BJ (cell line): Measurements from ENCODE around the gene DLK1. TPM values are rescaled to one million over a fixed set of nuclear protein-coding genes. Genes with fewer than 3 reads are reported as not detected.

Experiments
- CTCF ChIA-PET: fragments of 350-600 bp; formaldehyde crosslinking; extraction: SDS; loops from one replicate; lab custom pipeline; 2021; ENCODE audit warnings: antibody characterized with exemption, inconsistent platforms; lab: Yijun Ruan, JAX
- POLR2A ChIA-PET: fragments of 300-600 bp; sonication (Branson Sonifier 250); formaldehyde crosslinking; extraction: SDS; loops from one replicate; lab custom pipeline; 2021; ENCODE audit warnings: antibody characterized with exemption; lab: Charles Lee
- DNase-seq: peaks from one replicate; pipeline ENCODE4 v3.0.0-alpha.2; 2011; ENCODE audit warnings: low read depth
- H3K27me3 ChIP-seq: 2 replicates; pipeline ENCODE4 v1.6.0; 2011; ENCODE audit warnings: low read length; ENCODE audit not compliant: control insufficient read depth, insufficient read depth
- H3K36me3 ChIP-seq: 2 replicates; pipeline ENCODE4 v1.5.1; 2011; ENCODE audit warnings: low read length; ENCODE audit not compliant: control insufficient read depth, insufficient read depth
- H3K4me3 ChIP-seq: 2 replicates; pipeline ENCODE4 v1.5.1; 2011; ENCODE audit warnings: low read depth, mild to moderate bottlenecking, control low read depth, low read length
- CTCF ChIP-seq: IDR thresholded peaks from 2 replicates; pipeline ENCODE4 v1.5.1; 2011; ENCODE audit warnings: low read depth, mild to moderate bottlenecking, control low read depth, inconsistent platforms, low read length, moderate library complexity; ENCODE audit not compliant: insufficient read depth
- polyA plus RNA-seq: library from polyadenylated mRNA; depleted of rRNA; stranded (reverse); fragments of >200 nt; gene quantifications from 2 replicates; pipeline ENCODE4 v1.2.3, GENCODE V29; 2011

DLK1 gene
- polyA plus RNA-seq, 1 experiment = not detected

- TF ChIP-seq CTCF = no peak
Measured at GRCh38 chr14:100724536-100724935, 2.2 kb upstream of the DLK1 start.

GRCh38 chr14:100725587-100726387 lies 905 bp upstream of the DLK1 start:
- TF ChIP-seq CTCF = no peak
- Histone ChIP-seq H3K27me3 (peaks cover 48% of the 10 kb centered on the region), H3K4me3 (no peak overlapping the region), H3K36me3 (no peaks in the 10 kb centered on the region)
- ChIA-PET CTCF (no interaction called here), POLR2A (no interaction called here)
- no peak for DNase-seq

More at GRCh38 chr14:100724536-100724935, 2.2 kb upstream of the DLK1 start:
- POLR2A ChIA-PET = no interaction called here
- DNase-seq = no peak
- no peak overlapping the region for H3K4me3 ChIP-seq
- CTCF ChIA-PET = no interaction called here
- H3K27me3 ChIP-seq = peaks cover 41% of the 10 kb centered on the region
- H3K36me3 ChIP-seq = no peaks in the 10 kb centered on the region

- ChIA-PET POLR2A (no interaction called here), CTCF (no interaction called here)
- Histone ChIP-seq H3K36me3 (no peaks in the 10 kb centered on the region), H3K4me3 (no peak overlapping the region), H3K27me3 (peaks cover 49% of the 10 kb centered on the region)
- no peak for DNase-seq
- no peak for TF ChIP-seq CTCF
Measured at GRCh38 chr14:100727086-100727872, 587 bp downstream of the DLK1 start.

- Histone ChIP-seq H3K36me3 (no peaks in the 10 kb centered on the region), H3K4me3 (no peak overlapping the region)
Measured at GRCh38 chr14:100727873-100728240, 1.2 kb downstream of the DLK1 start.

More at GRCh38 chr14:100727873-100728240, 1.2 kb downstream of the DLK1 start:
- POLR2A ChIA-PET = no interaction called here
- H3K27me3 ChIP-seq = peaks cover 43% of the 10 kb centered on the region
- no peak for TF ChIP-seq CTCF
- no peak for DNase-seq
- CTCF ChIA-PET = no interaction called here
